Kidney (tissue), 14 donors: Measurements from ENCODE around the gene CGRRF1. TPM values are rescaled to one million over a fixed set of nuclear protein-coding genes. Genes with fewer than 3 reads are reported as not detected.

ENCODE experiments used
- DNase-seq, 5 donors: peaks; one replicate each; pipeline ENCODE4 v3.0.0-alpha.2; 2013 to 2020
- FAIRE-seq: peaks from 2 replicates; lab custom pipeline; 2012; peaks lifted over from hg19 to GRCh38; lab: Jason Lieb, UNC
- H3K27ac ChIP-seq, 2 donors: one replicate each; pipeline ENCODE4 v1.7.0; 2013; ENCODE audit warnings: low read depth in 2 of 2, low read length in 2 of 2, inconsistent platforms in 1 of 2
- H3K27me3 ChIP-seq: one replicate; pipeline ENCODE4 v1.7.1; 2013; ENCODE audit warnings: low read length, inconsistent platforms; ENCODE audit not compliant: control insufficient read depth, insufficient read depth
- H3K36me3 ChIP-seq, 3 donors: one replicate each; pipeline versions ENCODE4 v1.7.0 to v1.7.1; 2013; ENCODE audit warnings: low read length in 3 of 3, control low read depth in 1 of 3, inconsistent platforms in 1 of 3; ENCODE audit not compliant: insufficient read depth in 3 of 3, control insufficient read depth in 2 of 3
- H3K4me1 ChIP-seq, 3 donors: one replicate each; pipeline versions ENCODE4 v1.7.0 to v1.7.1; 2013; ENCODE audit warnings: low read length in 3 of 3, inconsistent platforms in 1 of 3, low read depth in 1 of 3; ENCODE audit not compliant: control insufficient read depth in 2 of 3, insufficient read depth in 2 of 3
- H3K4me3 ChIP-seq, 3 donors: one replicate each; pipeline versions ENCODE4 v1.7.0 to v1.8.1; 2013; ENCODE audit warnings: low read length in 3 of 3, control low read depth in 1 of 3, inconsistent platforms in 1 of 3
- H3K9ac ChIP-seq, 3 donors: one replicate each; pipeline versions ENCODE4 v1.7.0 to v1.7.1; 2013; ENCODE audit warnings: low read length in 3 of 3, control low read depth in 1 of 3, inconsistent platforms in 1 of 3
- H3K9me3 ChIP-seq, 3 donors: one replicate each; pipeline versions ENCODE4 v1.7.0 to v1.7.1; 2013; ENCODE audit warnings: low read length in 3 of 3, control low read depth in 1 of 3, inconsistent platforms in 1 of 3; ENCODE audit not compliant: control insufficient read depth in 2 of 3, insufficient read depth in 1 of 3
- CTCF ChIP-seq: IDR thresholded peaks from 3 replicates; pipeline ENCODE4 v1.5.1; 2012; ENCODE audit warnings: mild to moderate bottlenecking, moderate library complexity, borderline replicate concordance; ENCODE audit not compliant: insufficient read depth; ENCODE audit errors: extremely low read depth
- intact Hi-C: fragments of 100-400 bp; cut with DNase I; formaldehyde crosslinking; loops from one replicate; pipeline ENCODE4 v1.11.1; 2022
- polyA plus RNA-seq: library from polyadenylated mRNA; stranded (reverse); fragments of 350-450 nt; fragmentation: Illumina TruSeq; extraction: RNeasy Lipid Tissue Mini Kit (QIAGEN cat#74804); gene quantifications from one replicate; pipeline ENCODE4 v1.2.3, GENCODE V29; 2014; ENCODE audit warnings: low read depth, low replicate concordance; ENCODE audit not compliant: insufficient read depth
- total RNA-seq: library from RNA; stranded (reverse); fragmentation: NEBNext Ultra II Directional; extraction: Animal tissue kit (Norgen Biotek cat#: 25700); gene quantifications from one replicate; pipeline ENCODE4 v1.2.1, GENCODE V29; 2021
- donor health status: control.
- donor health status: control.
- donor health status: control.
- donor health status: control.
- donor health status: control.
- donor health status: DM: yes; HTN: yes; CAD: no.
- donor health status: Normal renal cell carcinoma (clear cell type).

The CGRRF1 gene
- total and polyA plus RNA-seq, 2 donors from 2014 or later = 19.6 to 26.2 TPM

- intact Hi-C loops = no loop called here
- FAIRE-seq = no peak
- Histone ChIP-seq H3K36me3 (peaks cover 0 to 5% (median 3%) of the 10 kb centered on the region in 3 donors), H3K9ac (no peak overlapping the region), H3K9me3 (no peaks in the 10 kb centered on the region), H3K4me3 (no peak overlapping the region), H3K27ac (no peak overlapping the region), H3K4me1 (no peaks in the 10 kb centered on the region), H3K27me3 (no peaks in the 10 kb centered on the region)
- no peak for TF ChIP-seq CTCF
- no peak for DNase-seq
Measured at GRCh38 chr14:54535126-54535525, 25.4 kb downstream of the CGRRF1 start.

DNA sequence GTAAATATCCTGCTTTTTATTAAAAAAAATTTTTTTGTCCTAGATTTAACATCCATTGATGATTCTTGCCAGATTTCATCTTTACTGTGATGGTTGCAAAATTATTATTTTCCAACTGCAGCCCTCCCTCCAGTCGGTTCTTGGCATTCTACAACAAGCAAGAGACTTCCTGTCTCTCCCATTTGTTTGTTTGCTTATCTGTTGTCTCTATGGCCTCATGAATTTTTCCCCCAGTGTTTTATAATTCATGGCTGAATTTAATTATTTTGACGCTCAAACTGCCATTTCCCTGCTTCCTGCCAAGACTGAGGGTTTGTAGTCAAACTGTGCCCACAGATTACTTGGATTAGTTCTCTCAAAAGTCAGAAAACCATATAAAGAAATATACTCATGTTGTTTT, 25.9 kb downstream of the CGRRF1 start:
- FAIRE-seq = no peak
- DNase-seq = peak in 1 of 5 donors; percentile 27
- no peak for TF ChIP-seq CTCF
- Histone ChIP-seq H3K4me3 (no peak overlapping the region), H3K27ac (no peak overlapping the region), H3K9ac (no peak overlapping the region), H3K36me3 (peaks cover 0 to 5% (median 3%) of the 10 kb centered on the region in 3 donors), H3K9me3 (no peaks in the 10 kb centered on the region), H3K4me1 (no peaks in the 10 kb centered on the region), H3K27me3 (no peaks in the 10 kb centered on the region)
- intact Hi-C loops = no loop called here

GRCh38 chr14:54537651-54538050, 27.9 kb downstream of the CGRRF1 start:
- TF ChIP-seq CTCF = no peak
- intact Hi-C loops = no loop called here
- no peak for FAIRE-seq

DNA sequence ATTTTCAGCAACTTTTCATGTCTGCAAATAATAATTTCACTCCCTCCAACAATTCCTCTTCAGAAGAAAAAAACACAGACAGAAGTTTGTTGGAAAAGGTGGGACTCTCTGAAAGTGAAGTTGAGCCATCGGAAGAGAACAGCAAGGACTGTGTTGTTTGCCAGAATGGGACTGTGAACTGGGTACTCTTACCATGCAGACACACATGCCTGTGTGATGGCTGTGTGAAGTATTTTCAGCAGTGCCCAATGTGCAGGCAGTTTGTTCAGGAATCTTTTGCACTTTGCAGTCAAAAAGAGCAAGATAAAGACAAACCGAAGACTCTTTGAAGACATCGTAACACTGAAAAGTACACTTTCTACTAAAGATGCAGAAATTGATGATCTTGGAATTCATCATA, 28.3 kb downstream of the CGRRF1 start:
- H3K36me3 ChIP-seq = peaks cover 0 to 5% (median 3%) of the 10 kb centered on the region in 3 donors
- no peak for DNase-seq
- no peak for TF ChIP-seq CTCF
- no peaks in the 10 kb centered on the region for H3K27me3 ChIP-seq
- FAIRE-seq = no peak
- H3K4me3 ChIP-seq = no peak overlapping the region
- H3K27ac ChIP-seq = no peak overlapping the region
- H3K4me1 ChIP-seq = no peaks in the 10 kb centered on the region
- no peaks in the 10 kb centered on the region for H3K9me3 ChIP-seq
- intact Hi-C loops = no loop called here
- no peak overlapping the region for H3K9ac ChIP-seq

More at GRCh38 chr14:54537651-54538050, 27.9 kb downstream of the CGRRF1 start:
- Histone ChIP-seq H3K4me1 (no peaks in the 10 kb centered on the region), H3K27me3 (no peaks in the 10 kb centered on the region), H3K9me3 (no peaks in the 10 kb centered on the region), H3K9ac (no peak overlapping the region), H3K36me3 (peaks cover 0 to 5% (median 3%) of the 10 kb centered on the region in 3 donors), H3K27ac (no peak overlapping the region), H3K4me3 (no peak overlapping the region)
- no peak for DNase-seq
